Fibroblast of skin of left biceps (primary cell): ENCODE data around the gene RAPGEFL1.
"Not testable (repeated sequence)": the region's sequence is repeated elsewhere in the genome, so short reads cannot be mapped to it uniquely, and the experiment has no call there.

Source experiments
- DNase-seq, 2 experiments: peaks; one replicate each; pipeline ENCODE4 v3.0.0-alpha.2; 2013; ENCODE audit warnings: low read depth in 2 of 2

The RAPGEFL1 gene

GRCh38 chr17:40209404-40210093 is 32.3 kb downstream of the RAPGEFL1 start:
- DNase-seq: peak; percentile 54

GRCh38 chr17:40213914-40214313 is 36.6 kb downstream of the RAPGEFL1 start:
- DNase-seq: not testable (repeated sequence)

GRCh38 chr17:40218006-40218739 is 40.9 kb downstream of the RAPGEFL1 start:
- DNase-seq: no peak

GRCh38 chr17:40218740-40219593 is 41.7 kb downstream of the RAPGEFL1 start, which contains the start of gene WIPF2:
Gene WIPF2, plus strand, starts transcription at chr17:40219304. Its CDS starts 37,156 bp downstream, at chr17:40256460.
- DNase-seq: peak; percentile 88 to 91

GRCh38 chr17:40219594-40220338 is 42.5 kb downstream of the RAPGEFL1 start:
- DNase-seq: peak in 1 of 2 experiments; percentile 14

- no peak for DNase-seq
Observed at GRCh38 chr17:40224718-40225550, 47.7 kb downstream of the RAPGEFL1 start.

- not testable (repeated sequence) for DNase-seq
Observed at GRCh38 chr17:40229146-40229545, 51.9 kb downstream of the RAPGEFL1 start.

- no peak for DNase-seq
Observed at GRCh38 chr17:40230670-40231069, 53.4 kb downstream of the RAPGEFL1 start.

GRCh38 chr17:40231928-40232327 is 54.7 kb downstream of the RAPGEFL1 start:
- DNase-seq: not testable (repeated sequence)

- DNase-seq: no peak
Observed at GRCh38 chr17:40241252-40241834, 64.1 kb downstream of the RAPGEFL1 start.

GRCh38 chr17:40242774-40243173 is 65.5 kb downstream of the RAPGEFL1 start:
- peak; percentile 28 to 36 for DNase-seq

GRCh38 chr17:40243761-40244160 is 66.5 kb downstream of the RAPGEFL1 start:
- peak; percentile 21 to 28 for DNase-seq

GRCh38 chr17:40244255-40244654 is 67.0 kb downstream of the RAPGEFL1 start:
- DNase-seq: no peak
